GM18508 (cell line): ENCODE results near the gene SLX1B.
"Not testable (repeated sequence)": the region's sequence is repeated elsewhere in the genome, so short reads cannot be mapped to it uniquely, and the experiment has no call there.

ENCODE experiments used
- ATAC-seq: cut with Tn5 transposase; IDR thresholded peaks from one replicate; pipeline ENCODE4 v1.9.1; 2021; ENCODE audit warnings: moderate number of reproducible peaks; ENCODE audit not compliant: insufficient read depth, unreplicated experiment

Gene SLX1B

DNA sequence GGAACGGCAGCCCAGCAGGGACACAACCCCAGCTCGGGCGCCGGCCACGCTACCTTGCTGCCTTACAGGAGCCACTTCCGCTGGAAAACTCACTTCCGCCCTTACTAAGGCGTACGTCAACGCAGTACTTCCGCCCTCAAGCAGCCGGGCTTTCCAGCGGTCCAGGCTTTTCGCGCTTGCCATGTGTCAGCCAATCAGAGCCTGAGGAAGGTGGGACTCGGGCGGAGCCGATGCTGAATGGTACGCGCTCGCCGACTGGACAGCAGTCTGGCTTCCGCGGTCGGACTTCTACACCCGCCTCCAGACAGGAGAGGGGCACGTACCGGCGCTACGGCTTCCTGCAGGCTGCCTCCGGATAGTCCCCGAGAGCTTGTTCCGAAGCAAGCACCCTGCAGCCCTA is at the start of gene SLX1B, which contains the start of gene BOLA2:
SLX1B (plus strand) TSS at position 265 of the 400 bp plus-strand sequence.
BOLA2 (minus strand) TSS at position 83 of the 400 bp plus-strand sequence. CDS start 98 bp downstream, outside the sequence.
- peak; percentile 72 for ATAC-seq

DNA sequence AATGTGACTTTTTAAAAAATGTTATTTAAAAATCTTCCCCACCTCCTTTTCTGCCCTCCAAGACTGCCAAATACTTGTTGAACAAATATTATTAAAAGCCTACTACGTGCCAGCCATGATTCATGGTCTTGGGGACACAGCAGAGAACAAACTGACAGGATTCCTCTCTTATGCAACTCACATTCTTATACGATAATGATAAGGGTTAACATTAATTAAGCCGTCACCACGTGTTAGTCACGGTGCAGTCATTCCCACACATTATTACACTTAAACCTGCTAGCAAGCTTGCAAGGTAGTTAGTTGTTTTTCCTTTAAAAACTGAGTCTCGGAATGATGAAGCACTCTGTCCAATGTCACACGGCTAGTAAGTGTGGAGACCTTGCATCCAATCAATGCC is 49.1 kb upstream of the SLX1B start:
- ATAC-seq, result not testable (repeated sequence)

DNA sequence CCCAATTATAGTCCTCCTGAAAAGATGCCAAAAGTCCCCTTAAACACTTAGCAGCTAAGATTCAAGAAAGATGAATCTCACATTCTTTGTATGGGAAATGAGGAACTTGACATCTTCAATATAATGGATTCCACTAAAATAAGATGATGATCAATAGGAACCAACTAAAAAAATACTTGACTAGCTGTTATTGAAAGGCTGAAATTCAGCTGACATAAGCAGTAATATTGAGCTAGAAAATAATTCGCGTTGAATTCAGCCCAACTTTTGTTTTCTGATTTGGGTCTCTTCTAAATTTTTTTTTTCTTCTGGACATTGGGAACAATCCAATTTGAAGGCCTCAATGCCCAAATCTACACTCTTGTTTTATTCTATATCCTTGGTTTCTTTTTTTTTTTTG is 30.7 kb upstream of the SLX1B start:
- ATAC-seq, result not testable (repeated sequence)

DNA sequence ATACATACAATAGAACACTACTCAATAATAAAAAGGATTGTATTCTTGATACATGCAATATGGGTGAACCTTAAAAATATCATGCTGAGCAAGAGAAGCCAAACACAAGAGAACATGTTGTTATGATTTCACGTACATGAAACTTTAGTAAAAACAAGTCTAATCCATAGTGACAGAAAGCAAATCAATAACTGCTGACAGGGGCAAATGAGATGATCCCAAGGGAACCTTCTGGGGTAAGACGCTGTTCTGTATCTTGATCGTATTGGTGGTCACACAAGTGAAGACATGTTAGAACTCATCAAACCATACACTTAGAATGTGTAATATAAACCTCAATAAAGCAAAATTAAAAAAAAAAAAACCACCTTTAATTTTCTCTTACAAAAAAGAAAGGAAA is 28.9 kb upstream of the SLX1B start:
- not testable (repeated sequence) for ATAC-seq

DNA sequence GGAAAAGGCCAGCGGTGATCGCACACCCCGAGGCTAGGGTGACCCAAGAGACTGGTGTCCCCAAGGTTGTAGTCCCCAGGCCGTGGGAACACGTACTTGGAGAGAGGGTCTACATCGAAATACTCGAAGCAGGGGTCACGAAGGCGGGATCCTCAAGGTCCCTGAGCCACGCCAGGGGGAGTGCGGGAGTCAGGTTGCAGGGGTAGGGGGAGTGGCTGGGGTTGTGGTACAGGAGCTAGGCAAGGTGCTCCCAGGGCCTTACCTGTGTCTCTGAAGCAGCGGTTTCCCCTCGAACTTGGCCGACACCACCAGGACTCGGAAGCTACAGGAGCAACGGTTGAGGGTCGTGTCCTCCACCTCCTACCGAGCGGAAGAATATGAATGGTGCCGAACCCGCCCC is 579 bp upstream of the SLX1B start:
- ATAC-seq, result not testable (repeated sequence)

DNA sequence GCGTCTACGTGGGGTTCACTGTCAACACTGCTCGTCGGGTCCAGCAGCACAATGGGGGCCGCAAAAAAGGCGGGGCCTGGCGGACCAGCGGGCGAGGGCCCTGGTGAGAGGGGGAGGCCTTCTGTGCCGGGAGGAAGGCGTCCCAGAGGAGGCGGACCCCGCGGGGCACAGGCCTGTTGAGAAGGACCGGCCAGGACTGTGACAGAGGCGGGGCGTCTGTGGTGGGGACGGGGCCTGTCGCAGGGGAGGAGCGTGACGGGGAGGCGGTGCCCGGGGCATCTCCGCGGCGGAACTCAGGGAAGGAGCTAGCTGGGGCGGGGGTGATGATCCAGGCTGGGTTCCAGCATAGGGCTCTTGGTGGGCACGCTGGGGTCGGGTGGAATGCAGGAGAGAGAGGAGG is 495 bp downstream of the SLX1B start:
- ATAC-seq, result peak; percentile 30

DNA sequence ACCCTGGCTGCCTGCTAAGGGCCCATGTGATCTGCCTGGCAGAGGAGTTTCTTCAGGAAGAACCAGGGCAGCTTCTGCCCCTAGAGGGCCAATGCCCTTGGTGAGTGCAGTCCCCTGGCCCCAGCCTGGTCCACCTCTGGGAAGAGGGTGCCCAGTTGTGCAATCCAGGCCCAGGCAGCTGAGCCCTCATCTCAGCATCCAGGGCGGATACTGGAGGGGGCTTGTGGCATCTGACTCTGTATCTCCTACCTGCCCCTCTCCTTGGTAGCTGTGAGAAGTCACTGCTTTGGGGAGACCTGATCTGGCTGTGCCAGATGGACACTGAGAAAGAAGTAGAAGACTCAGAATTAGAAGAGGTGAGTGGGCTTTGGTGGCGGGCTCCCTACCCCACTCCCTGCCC is 3.3 kb downstream of the SLX1B start:
- not testable (repeated sequence) for ATAC-seq

DNA sequence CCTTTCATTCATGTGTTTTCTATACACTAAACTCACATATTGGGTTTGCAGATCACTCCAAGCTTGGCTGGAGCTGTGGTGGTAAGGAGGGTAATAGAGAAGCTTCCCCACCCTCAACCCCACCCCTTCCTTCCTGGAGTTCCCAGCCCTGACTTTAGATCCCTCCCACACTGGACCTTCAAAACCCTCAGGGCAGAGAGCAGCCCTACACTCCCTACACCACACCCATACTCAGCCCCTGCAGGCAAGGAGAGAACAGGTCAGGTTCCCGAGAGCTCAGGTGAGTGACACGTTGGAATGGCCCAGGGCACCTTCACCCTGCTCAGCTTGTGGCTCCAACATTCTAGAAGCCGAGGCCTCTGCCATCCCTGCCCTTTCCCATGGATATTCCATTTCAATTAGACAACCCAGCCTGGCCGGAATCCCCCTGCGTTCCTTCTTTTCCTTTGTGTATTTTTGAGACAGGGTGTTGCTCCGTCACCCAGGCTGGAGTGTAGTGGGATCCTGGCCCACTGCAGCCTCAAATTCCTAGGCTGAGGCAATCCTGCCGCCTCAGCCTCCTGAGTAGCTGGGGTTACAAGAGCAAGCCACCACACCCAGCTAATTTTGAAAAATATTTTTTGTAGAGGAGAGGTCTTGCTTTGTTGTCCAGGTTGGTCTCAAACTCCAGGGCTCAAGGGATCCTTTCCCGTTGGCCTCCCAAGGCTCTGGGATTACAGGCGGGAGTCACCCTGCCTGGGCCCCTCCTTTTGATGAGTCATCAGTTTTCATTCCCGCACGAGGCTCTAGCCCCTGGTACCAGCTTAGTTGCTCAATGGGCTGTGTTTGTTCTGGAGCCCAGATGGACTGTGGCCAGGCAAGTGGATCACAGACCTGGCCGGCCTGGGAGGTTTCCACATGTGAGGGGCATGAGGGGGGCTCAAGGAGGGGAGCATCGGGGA is 5.6 kb downstream of the SLX1B start, which contains the start of gene SULT1A4:
SULT1A4 (plus strand) TSS at position 208 of the 941 bp plus-strand sequence. CDS start 1,473 bp downstream, outside the sequence.
- not testable (repeated sequence) for ATAC-seq

DNA sequence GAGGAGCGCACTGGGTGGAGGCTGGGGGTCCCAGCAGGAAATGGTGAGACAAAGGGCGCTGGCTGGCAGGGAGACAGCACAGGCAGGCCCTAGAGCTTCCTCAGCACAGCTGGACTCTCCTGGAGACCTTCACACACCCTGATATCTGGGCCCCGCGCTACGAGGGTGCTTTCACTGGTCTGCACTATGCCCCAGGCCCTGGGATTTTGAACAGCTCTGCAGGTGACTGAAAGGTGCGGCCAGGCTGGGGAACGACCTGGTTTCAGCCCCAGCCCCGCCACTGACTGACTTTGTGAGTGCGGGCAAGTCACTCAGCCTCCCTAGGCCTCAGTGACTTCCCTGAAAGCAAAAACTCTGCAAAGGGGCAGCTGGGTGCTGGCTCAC is 6.3 kb downstream of the SLX1B start:
- not testable (repeated sequence) for ATAC-seq

DNA sequence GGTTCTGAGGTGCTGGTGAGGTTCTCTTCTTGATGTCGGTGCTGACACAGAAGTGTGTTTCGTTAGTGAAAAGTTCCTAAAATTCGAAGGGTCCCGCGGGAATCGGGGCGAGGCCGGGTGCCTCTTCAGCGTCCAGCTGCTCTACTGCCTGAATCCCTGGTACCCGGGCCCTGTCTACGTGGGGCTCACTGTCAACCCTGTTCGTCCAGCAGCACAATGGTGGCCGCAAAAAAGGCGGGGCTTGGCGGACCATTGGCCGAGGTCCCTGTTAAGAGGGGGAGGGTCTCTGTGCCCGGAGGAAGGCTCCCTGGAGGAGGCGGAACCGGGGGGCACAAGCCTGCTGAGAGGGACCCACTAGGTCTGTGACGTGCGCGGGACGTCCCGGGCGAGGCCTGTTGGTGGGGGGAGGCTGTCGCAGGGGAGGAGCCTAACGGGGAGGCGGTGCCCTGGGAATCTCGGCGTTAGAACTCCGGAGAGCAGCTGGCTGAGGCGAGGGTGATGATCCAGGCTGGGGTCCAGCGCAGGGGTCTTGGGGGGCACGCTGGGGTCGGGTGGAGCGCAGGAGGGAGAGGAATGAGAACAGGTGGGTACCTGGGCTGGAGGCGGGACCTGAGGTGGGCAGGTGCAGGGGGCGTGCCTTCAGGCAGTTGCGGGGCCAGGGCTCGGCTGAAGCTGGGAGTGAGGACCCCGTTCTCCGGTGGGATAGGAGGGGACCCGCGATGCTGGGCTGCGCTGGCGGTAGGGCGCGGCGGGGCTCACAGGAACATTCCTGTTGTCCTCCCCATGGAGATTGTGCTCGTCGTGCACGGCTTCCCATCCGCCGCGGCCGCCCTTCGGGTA is 11.9 kb downstream of the SLX1B start:
- not testable (repeated sequence) for ATAC-seq

DNA sequence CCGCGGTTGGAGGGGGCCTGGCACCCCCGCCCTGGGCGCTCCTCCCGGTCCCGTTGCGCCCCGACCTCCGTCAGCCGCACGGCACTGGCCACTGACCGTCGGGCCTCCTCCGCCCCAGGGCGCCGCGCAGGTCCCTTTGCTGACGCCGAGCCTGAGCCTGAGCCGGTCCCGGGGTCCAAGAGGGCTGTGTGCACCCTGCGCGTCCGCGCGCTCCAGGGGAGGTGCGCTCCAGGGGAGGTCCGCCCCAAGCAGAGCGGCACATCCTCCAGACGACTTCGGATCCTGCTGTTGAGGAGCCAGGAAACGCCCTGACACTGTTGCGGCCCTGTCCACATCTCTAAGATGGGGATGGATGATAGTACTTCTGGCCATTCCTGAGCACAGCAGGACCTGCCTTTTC is 12.6 kb downstream of the SLX1B start:
- ATAC-seq, result not testable (repeated sequence)

DNA sequence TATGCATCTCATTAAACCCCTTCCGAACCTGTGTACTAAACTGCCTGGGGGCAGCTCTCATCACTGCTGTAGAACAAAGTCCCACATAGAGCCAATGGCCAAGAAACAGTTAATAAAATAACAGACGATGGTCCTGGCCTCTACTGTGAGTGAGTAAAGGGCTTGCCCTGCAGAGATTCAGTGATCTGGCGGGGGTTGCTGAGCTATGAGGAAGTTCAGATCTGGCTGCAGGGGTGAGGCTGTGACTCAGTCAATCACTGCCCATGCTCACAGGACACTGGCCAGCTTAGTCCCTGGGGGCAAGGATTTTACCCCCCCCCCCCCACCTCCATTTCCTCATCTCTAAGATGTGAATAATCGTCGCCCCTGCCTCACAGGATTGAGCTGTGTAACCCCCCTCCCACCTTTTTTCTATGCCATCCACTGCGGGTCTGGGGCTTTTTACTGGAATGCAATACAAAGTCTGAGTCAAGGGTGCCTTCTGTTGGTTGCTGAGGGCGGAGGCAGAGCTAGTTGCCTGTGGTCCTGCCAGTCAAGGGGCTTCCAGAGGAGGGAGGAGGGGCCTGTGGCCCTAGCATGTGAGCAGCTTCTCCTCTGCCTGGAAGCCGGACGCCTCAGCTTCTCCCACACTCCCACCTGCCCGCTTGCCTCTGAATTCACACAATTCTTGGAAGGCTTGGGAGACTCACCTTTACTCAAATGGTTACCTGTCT is 13.5 kb downstream of the SLX1B start:
- not testable (repeated sequence) for ATAC-seq

DNA sequence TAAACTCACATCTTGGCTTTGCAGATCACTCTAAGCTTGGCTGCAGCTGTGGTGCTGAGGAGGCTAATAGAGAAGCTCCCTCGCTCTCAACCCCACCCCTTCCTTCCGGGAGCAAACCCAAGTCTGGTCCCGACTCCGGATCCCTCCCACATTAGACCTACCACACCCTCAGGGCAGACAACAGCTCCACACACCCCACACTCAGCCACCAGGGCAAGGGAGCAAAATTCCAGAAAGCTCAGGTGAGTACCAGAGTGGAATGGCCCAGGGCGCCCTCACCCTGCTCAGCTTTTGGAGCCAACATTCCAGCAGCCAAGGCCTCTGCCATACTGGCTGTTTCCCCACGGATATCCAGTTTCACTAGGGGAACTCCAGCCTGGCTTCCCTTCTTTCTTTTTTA is 15.3 kb downstream of the SLX1B start:
- not testable (repeated sequence) for ATAC-seq

DNA sequence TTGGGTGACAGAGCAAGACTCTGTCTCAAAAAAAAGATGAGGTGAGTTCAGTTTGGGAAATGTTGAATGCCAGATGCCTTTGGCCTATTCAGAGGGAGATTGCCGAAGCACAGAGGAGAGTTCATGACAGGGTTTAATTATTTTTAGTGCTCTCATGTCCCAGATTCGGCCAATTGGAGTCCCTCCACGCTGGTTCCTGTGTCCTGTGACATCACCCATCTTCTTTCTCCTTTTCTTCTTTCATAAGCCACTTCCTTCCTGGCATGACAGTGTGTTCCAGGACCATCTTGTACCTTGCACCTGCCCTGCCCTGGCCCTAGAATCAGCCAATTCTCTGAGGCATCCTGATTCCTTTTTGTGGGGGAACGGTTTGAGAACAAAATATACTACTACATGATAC is 17.7 kb downstream of the SLX1B start:
- not testable (repeated sequence) for ATAC-seq

DNA sequence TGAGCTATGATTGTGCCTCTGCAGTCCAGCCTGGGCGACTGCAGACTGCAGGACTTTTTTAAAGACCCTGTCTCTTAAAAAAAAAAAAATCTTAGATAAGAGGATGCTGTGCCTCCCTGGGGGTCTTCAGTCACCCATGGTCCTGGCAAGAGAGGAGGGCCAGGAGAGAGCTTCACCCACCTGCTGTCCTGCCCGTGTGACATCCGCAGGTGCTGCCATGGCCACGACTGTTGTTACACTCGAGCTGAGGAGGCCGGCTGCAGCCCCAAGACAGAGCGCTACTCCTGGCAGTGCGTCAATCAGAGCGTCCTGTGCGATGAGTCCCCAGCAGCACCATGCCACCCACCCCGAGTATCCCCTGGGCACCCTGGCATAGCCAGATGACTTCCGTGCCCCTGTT is 27.9 kb downstream of the SLX1B start:
- ATAC-seq, result not testable (repeated sequence)

DNA sequence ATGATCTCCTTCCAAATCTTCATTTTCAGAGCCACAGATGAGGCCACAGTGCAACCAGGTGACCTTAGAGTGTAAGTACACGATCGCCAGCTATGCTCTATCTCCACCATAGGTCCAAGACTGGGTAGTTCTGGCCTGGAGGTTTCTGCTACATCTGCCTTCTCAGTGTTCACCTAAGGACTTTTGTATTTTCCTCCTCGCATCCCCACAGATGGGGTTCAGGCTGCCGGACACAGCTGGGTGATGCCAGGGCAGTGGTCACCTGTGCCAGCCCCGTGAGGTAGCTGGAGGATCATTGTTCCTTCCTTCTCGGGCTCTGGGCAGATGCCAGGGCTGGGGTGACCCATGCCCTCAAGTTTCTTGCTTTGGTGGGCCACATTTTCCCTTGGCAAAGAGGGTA is 52.0 kb downstream of the SLX1B start, which contains the start of gene NPIPB12:
NPIPB12 (minus strand) TSS at position 101 of the 400 bp plus-strand sequence.
- ATAC-seq, result not testable (repeated sequence)
